ENCODE measurements around the gene LPO. TPM values are rescaled to one million over a fixed set of nuclear protein-coding genes. Genes with fewer than 3 reads are reported as not detected.

Gene LPO
- total RNA-seq, 1 donor from 2014 or later: not detected

DNA sequence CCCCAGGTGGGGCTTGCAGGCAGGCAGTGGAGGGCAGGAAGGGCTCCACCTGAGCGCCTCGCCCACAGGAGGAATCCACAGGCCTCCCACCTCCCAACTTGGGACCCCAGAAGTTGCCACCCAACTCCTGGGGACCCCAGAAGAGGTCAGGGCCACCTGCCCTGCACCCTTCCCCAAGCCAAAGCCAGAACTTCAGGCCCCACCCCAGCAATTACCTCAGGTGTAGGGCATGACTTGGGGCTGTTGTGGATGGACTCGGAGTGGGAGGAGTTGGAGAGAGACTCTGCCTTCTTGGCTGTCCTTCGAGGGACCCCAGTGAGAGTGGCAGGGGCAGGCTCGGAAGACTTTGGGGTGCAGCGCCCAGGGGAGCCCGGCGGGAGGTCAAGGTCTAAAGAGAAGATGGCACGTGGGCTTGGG lies 79.7 kb downstream of the LPO start:
- H3K4me1 Mint-ChIP-seq: peaks cover 18% of the 10 kb centered on the region
- no peaks in the 10 kb centered on the region for H3K27me3 Mint-ChIP-seq (ENCODE audit: low read depth)
- H3K9me3 Mint-ChIP-seq: no peaks in the 10 kb centered on the region
- H3K4me3 Mint-ChIP-seq: no peak overlapping the region
- DNase-seq (ENCODE audit: low read depth, low spot score): no peak
- TF ChIP-seq, protein P1, sequence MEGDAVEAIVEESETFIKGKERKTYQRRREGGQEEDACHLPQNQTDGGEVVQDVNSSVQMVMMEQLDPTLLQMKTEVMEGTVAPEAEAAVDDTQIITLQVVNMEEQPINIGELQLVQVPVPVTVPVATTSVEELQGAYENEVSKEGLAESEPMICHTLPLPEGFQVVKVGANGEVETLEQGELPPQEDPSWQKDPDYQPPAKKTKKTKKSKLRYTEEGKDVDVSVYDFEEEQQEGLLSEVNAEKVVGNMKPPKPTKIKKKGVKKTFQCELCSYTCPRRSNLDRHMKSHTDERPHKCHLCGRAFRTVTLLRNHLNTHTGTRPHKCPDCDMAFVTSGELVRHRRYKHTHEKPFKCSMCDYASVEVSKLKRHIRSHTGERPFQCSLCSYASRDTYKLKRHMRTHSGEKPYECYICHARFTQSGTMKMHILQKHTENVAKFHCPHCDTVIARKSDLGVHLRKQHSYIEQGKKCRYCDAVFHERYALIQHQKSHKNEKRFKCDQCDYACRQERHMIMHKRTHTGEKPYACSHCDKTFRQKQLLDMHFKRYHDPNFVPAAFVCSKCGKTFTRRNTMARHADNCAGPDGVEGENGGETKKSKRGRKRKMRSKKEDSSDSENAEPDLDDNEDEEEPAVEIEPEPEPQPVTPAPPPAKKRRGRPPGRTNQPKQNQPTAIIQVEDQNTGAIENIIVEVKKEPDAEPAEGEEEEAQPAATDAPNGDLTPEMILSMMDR (conservative IDR thresholded peaks at IDR 0.05): no peak
- H3K36me3 Mint-ChIP-seq (ENCODE audit: low read depth): peaks cover 2% of the 10 kb centered on the region
- no peak overlapping the region for H3K27ac Mint-ChIP-seq (ENCODE audit: unreplicated experiment)

Other genes starting within 250 kb of the LPO start
- 548 and 554 TPM in 2 replicates for gene SRSF1, start 231.3 kb upstream of the LPO start, total RNA-seq
- gene DYNLL2, start 155.2 kb upstream of the LPO start, total RNA-seq: 95.9 and 99.9 TPM in 2 replicates
- 0.12 TPM in 1 of 2 replicates, not detected in the other for gene OR4D1, start 90.2 kb upstream of the LPO start, total RNA-seq
- not detected in 2 replicates for gene OR4D2, start 71.6 kb upstream of the LPO start, total RNA-seq
- gene EPX, start 45.9 kb upstream of the LPO start, total RNA-seq: not detected in 2 replicates
- 34.2 and 38.2 TPM in 2 replicates for gene MKS1, start 19.3 kb upstream of the LPO start, total RNA-seq
- gene MPO, start 42.4 kb downstream of the LPO start, total RNA-seq: not detected in 2 replicates
- 27.9 and 30.5 TPM in 2 replicates for gene TSPOAP1, start 90.2 kb downstream of the LPO start, total RNA-seq
- 79.1 and 83.8 TPM in 2 replicates for gene SUPT4H1, start 113.6 kb downstream of the LPO start, total RNA-seq
- 2.0 and 3.2 TPM in 2 replicates for gene RNF43, start 178.9 kb downstream of the LPO start, total RNA-seq
- gene HSF5, start 249.8 kb downstream of the LPO start, total RNA-seq: 0.05 and 0.11 TPM in 2 replicates

Data from neural crest cell (in vitro differentiated cells).